ENCODE results near the gene WDR82. TPM values are rescaled to one million over a fixed set of nuclear protein-coding genes. Genes with fewer than 3 reads are reported as not detected.

The WDR82 gene
- total and polyA plus RNA-seq, 9 of the 15 experiments (the other 6 are each of a cell fraction or from before 2014, with no cell fraction given): 6.4 to 62.9 (median 37.1) TPM

- no peak for TF ChIP-seq GMEB1 (CRISPR knock-in tag; IDR thresholded peaks at IDR 0.05)
- TF ChIP-seq HMGN3 (IDR thresholded peaks at IDR 0.05; ENCODE audit: borderline replicate concordance, extremely low read depth, insufficient read length, low read depth, low read length): no peak
- TF ChIP-seq KAT8 (IDR thresholded peaks at IDR 0.05; ENCODE audit: low read depth): no peak
- no peak for TF ChIP-seq VEZF1 (CRISPR knock-in tag; IDR thresholded peaks at IDR 0.05)
- TF ChIP-seq ZNF77 (CRISPR knock-in tag; IDR thresholded peaks at IDR 0.05): no peak
- no peak for TF ChIP-seq XRCC3 (IDR thresholded peaks at IDR 0.05)
- no peak for TF ChIP-seq SNRNP70 (optimal IDR thresholded peaks at IDR 0.05; ENCODE audit: low read depth, low read length)
- no peak for TF ChIP-seq ZNF79 (CRISPR knock-in tag; IDR thresholded peaks at IDR 0.05; ENCODE audit: low read depth)
- TF ChIP-seq, protein P1, sequence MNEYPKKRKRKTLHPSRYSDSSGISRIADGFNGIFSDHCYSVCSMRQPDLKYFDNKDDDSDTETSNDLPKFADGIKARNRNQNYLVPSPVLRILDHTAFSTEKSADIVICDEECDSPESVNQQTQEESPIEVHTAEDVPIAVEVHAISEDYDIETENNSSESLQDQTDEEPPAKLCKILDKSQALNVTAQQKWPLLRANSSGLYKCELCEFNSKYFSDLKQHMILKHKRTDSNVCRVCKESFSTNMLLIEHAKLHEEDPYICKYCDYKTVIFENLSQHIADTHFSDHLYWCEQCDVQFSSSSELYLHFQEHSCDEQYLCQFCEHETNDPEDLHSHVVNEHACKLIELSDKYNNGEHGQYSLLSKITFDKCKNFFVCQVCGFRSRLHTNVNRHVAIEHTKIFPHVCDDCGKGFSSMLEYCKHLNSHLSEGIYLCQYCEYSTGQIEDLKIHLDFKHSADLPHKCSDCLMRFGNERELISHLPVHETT (CRISPR knock-in tag; conservative IDR thresholded peaks at IDR 0.05 in 1 of 2, IDR thresholded peaks at IDR 0.05 in 1 of 2): no peak
- TF ChIP-seq FOXJ2 (tag; IDR thresholded peaks at IDR 0.05): 0 out of 2 replicates have a peak, but pooled peaks have one; percentile 18
- TF ChIP-seq SAFB (IDR thresholded peaks at IDR 0.05; ENCODE audit: borderline replicate concordance, low read depth, low read length): no peak
- no peak for TF ChIP-seq POLR2AphosphoS5 (IDR thresholded peaks at IDR 0.05; ENCODE audit: control insufficient read depth, insufficient read depth, low read depth, low read length)
- no peak for TF ChIP-seq GABPB1 (CRISPR knock-in tag; IDR thresholded peaks at IDR 0.05)
- peak in 1 of 2 experiments; percentile 41; a peak in 1 of 4 replicates for TF ChIP-seq ZNF318 (IDR thresholded peaks at IDR 0.05; ENCODE audit: borderline replicate concordance in 1 of 2, low read depth in 1 of 2)
- TF ChIP-seq MTA3 (IDR thresholded peaks at IDR 0.05; ENCODE audit: borderline replicate concordance): no peak
Measured at GRCh38 chr3:52210550-52211046, 67.9 kb downstream of the WDR82 start (continued).
